IMR-90 (cell line): ENCODE data around the gene ACTA1. TPM values are rescaled to one million over a fixed set of nuclear protein-coding genes. Genes with fewer than 3 reads are reported as not detected.
"Not testable (repeated sequence)": the region's sequence is repeated elsewhere in the genome, so short reads cannot be mapped to it uniquely, and the experiment has no call there.

Experiments used
- ATAC-seq: fragments of 200-7000 bp; cut with Tn5 transposase; 2 replicates; pipeline ENCODE4 v1.9.1; 2020; ENCODE audit warnings: low read depth, mild to moderate bottlenecking, moderate library complexity
- BruUV-seq: library from RNA; stranded (reverse); fragments of 400-500 nt; replicated peaks from 2 replicates; lab custom pipeline; 2021; lab: Mats Ljungman, UMichigan
- CTCF ChIA-PET: fragments of 300-600 bp; formaldehyde crosslinking; extraction: SDS; loops from one replicate; lab custom pipeline; 2021; ENCODE audit warnings: antibody characterized with exemption; lab: Yijun Ruan, JAX
- POLR2A ChIA-PET: fragments of 300-600 bp; sonication (Branson Sonifier 250); formaldehyde crosslinking; loops from one replicate; lab custom pipeline; 2022; ENCODE audit warnings: antibody characterized with exemption; ENCODE audit not compliant: unreplicated experiment; lab: Charles Lee
- DNase-seq: peaks from one replicate; pipeline ENCODE4 v3.0.0; 2013
- H2AFZ ChIP-seq: replicated peaks from 2 replicates; pipeline ENCODE3; 2013; ENCODE audit warnings: low read length, mild to moderate bottlenecking; ENCODE audit not compliant: poor library complexity
- H2AK5ac ChIP-seq: 2 replicates; pipeline ENCODE4 v1.6.1; 2013; ENCODE audit warnings: low read depth, low read length, inconsistent platforms
- H2AK9ac ChIP-seq: replicated peaks from 2 replicates; pipeline ENCODE3; 2013; ENCODE audit warnings: mild to moderate bottlenecking, low read depth, low read length, moderate library complexity; ENCODE audit not compliant: poor library complexity
- H2BK120ac ChIP-seq: 2 replicates; pipeline ENCODE4 v1.6.1; 2013; ENCODE audit warnings: low read depth, low read length, inconsistent platforms
- H2BK15ac ChIP-seq: 3 replicates; pipeline ENCODE4 v1.6.1; 2013; ENCODE audit warnings: low read depth, low read length, inconsistent platforms
- H2BK20ac ChIP-seq: 2 replicates; pipeline ENCODE4 v1.6.1; 2013; ENCODE audit warnings: low read depth, mild to moderate bottlenecking, inconsistent platforms, low read length, moderate library complexity
- H2BK5ac ChIP-seq: 2 replicates; pipeline ENCODE4 v1.6.1; 2013; ENCODE audit warnings: mild to moderate bottlenecking, low read depth, low read length, inconsistent platforms; ENCODE audit not compliant: poor library complexity, severe bottlenecking
- H3K14ac ChIP-seq: replicated peaks from 2 replicates; pipeline ENCODE4 v1.6.1; 2013; ENCODE audit warnings: low read depth, low read length, inconsistent platforms
- H3K18ac ChIP-seq: 2 replicates; pipeline ENCODE4 v1.6.1; 2013; ENCODE audit warnings: low read depth, low read length, control low read depth
- H3K23ac ChIP-seq: 2 replicates; pipeline ENCODE4 v1.6.1; 2013; ENCODE audit warnings: low read depth, low read length, inconsistent platforms
- H3K27ac ChIP-seq: 2 replicates; pipeline ENCODE4 v1.5.1; 2013; ENCODE audit warnings: mild to moderate bottlenecking, control low read depth, low read length; ENCODE audit not compliant: insufficient read depth
- H3K27me3 ChIP-seq: 2 replicates; pipeline ENCODE4 v1.6.1; 2013; ENCODE audit warnings: low read length; ENCODE audit not compliant: control insufficient read depth, insufficient read depth
- H3K36me3 ChIP-seq: 2 replicates; pipeline ENCODE4 v1.6.1; 2013; ENCODE audit warnings: low read length, mixed read lengths; ENCODE audit not compliant: control insufficient read depth, insufficient read depth
- H3K4ac ChIP-seq: 2 replicates; pipeline ENCODE4 v1.6.1; 2013; ENCODE audit warnings: low read depth, low read length, inconsistent platforms
- H3K4me1 ChIP-seq: 2 replicates; pipeline ENCODE4 v1.6.1; 2013; ENCODE audit warnings: low read length, mixed read lengths; ENCODE audit not compliant: control insufficient read depth, insufficient read depth
- H3K4me2 ChIP-seq: 2 replicates; pipeline ENCODE4 v1.6.1; 2013; ENCODE audit warnings: low read depth, mild to moderate bottlenecking, control low read depth, low read length, moderate library complexity
- H3K4me3 ChIP-seq: 2 replicates; pipeline ENCODE4 v1.5.1; 2013; ENCODE audit warnings: low read depth, mild to moderate bottlenecking, control low read depth, low read length, moderate library complexity; ENCODE audit not compliant: insufficient read depth
- H3K56ac ChIP-seq: 2 replicates; pipeline ENCODE4 v1.6.1; 2013; ENCODE audit warnings: low read length, inconsistent platforms; ENCODE audit not compliant: insufficient read depth; ENCODE audit errors: extremely low read depth
- H3K79me1 ChIP-seq, 2 experiments: 2 replicates each; pipeline ENCODE4 v1.6.1; 2013; ENCODE audit warnings: low read length in 2 of 2, inconsistent platforms in 1 of 2, low read depth in 1 of 2
- H3K9ac ChIP-seq: 2 replicates; pipeline ENCODE4 v1.6.1; 2013; ENCODE audit warnings: low read depth, low read length, control low read depth
- H3K9me1 ChIP-seq: 2 replicates; pipeline ENCODE4 v1.6.1; 2013; ENCODE audit warnings: low read length, inconsistent platforms; ENCODE audit not compliant: insufficient read depth
- H3K9me3 ChIP-seq: 2 replicates; pipeline ENCODE4 v1.6.1; 2013; ENCODE audit warnings: low read length; ENCODE audit not compliant: control insufficient read depth, insufficient read depth
- H4K20me1 ChIP-seq: 2 replicates; pipeline ENCODE4 v1.6.1; 2013; ENCODE audit warnings: low read length, inconsistent platforms; ENCODE audit not compliant: insufficient read depth
- H4K5ac ChIP-seq: 2 replicates; pipeline ENCODE4 v1.6.1; 2013; ENCODE audit warnings: mild to moderate bottlenecking, low read depth, low read length, control low read depth
- H4K8ac ChIP-seq, 2 experiments: 2 replicates each; pipeline ENCODE4 v1.6.1; 2013; ENCODE audit warnings: low read depth in 2 of 2, low read length in 2 of 2, control low read depth in 1 of 2, inconsistent platforms in 1 of 2
- H4K91ac ChIP-seq: 2 replicates; pipeline ENCODE4 v1.6.1; 2013; ENCODE audit warnings: low read depth, low read length, inconsistent platforms; ENCODE audit not compliant: insufficient read depth
- WGBS, 2 experiments: methylation state at CpG; one replicate each; pipeline versions ENCODE4 v1.1.5 to v1.1.7; 2013; ENCODE audit warnings: missing lambda C conversion rate in 2 of 2; ENCODE audit not compliant: insufficient read length in 1 of 2; ENCODE audit errors: extremely low coverage in 2 of 2; 5-methylcytosine and 5-hydroxymethylcytosine counted together
- dilution Hi-C: fragments of 300-500 bp; cut with HindIII; formaldehyde crosslinking; loops from one replicate; pipeline ENCODE4 v1.14.3; 2018; ENCODE audit warnings: low sequenced_read_pairs; ENCODE audit not compliant: unreplicated experiment
- in situ Hi-C: fragments of 300-500 bp; cut with MboI; formaldehyde crosslinking; loops from 3 replicates; pipeline ENCODE4 v1.14.3; 2019; ENCODE audit warnings: low sequenced_read_pairs, inconsistent platforms, mixed read lengths
- intact Hi-C: fragments of 100-400 bp; cut with micrococcal nuclease; formaldehyde crosslinking; loops from 2 replicates; pipeline ENCODE4 v1.10.0; 2022
- polyA plus RNA-seq, 3 experiments: library from polyadenylated mRNA; depleted of rRNA; stranded (reverse); fragments of >200 nt; gene quantifications; 2 replicates each; pipeline ENCODE4 v1.2.3, GENCODE V29; 2012; ENCODE audit warnings: low replicate concordance in 1 of 3
- total RNA-seq: library from RNA; depleted of rRNA; stranded (reverse); fragments of >200 nt; gene quantifications from 2 replicates; pipeline ENCODE4 v1.2.3, GENCODE V29; 2012

The ACTA1 gene
- total and polyA plus RNA-seq, 2 of the 4 experiments (the other 2 are of a cell fraction) = not detected

- H2BK5ac ChIP-seq, H2BK120ac ChIP-seq, CTCF ChIA-PET, H3K4me2 ChIP-seq, H3K9me3 ChIP-seq, H3K4me1 ChIP-seq, intact Hi-C loops, H2AFZ ChIP-seq, H3K4ac ChIP-seq, H2BK15ac ChIP-seq, H2AK9ac ChIP-seq, H3K18ac ChIP-seq, H3K27ac ChIP-seq, H2BK20ac ChIP-seq, ATAC-seq, H3K14ac ChIP-seq, in situ Hi-C loops, DNase-seq, H4K20me1 ChIP-seq, H3K4me3 ChIP-seq, H3K27me3 ChIP-seq, H3K23ac ChIP-seq, H4K8ac ChIP-seq, H4K91ac ChIP-seq, H2AK5ac ChIP-seq, H3K9me1 ChIP-seq, H3K56ac ChIP-seq, H4K5ac ChIP-seq, H3K9ac ChIP-seq, BruUV-seq: not testable (repeated sequence)
- Histone ChIP-seq H3K36me3 (peaks cover 32% of the 10 kb centered on the region), H3K79me1 (peaks cover 9 to 12% of the 10 kb centered on the region in 2 experiments; a peak in 2 of 4 replicates)
- POLR2A ChIA-PET = interaction anchor here (0.7 kb wide), 1 partner anchor 9 kb away, joined by 8 read pairs; no protein-coding TSS in a partner anchor
- 100% methylated on average over 1 of the region's 13 CpGs; no CpG with 5 or more reads in 1 of the 2 experiments for WGBS, 2 experiments
- dilution Hi-C loops = loop anchor here (25.0 kb wide), 1 partner anchor 214 kb away; the partner anchor contains the start of gene RAB4A
Measured at GRCh38 chr1:229475859-229476258, 42.0 kb upstream of the ACTA1 start.
